Suprapubic skin (tissue), 4 donors: ENCODE measurements around the gene NEAT1.

Experiments used
- EP300 ChIP-seq: sonication (generic); formaldehyde crosslinking; IDR thresholded peaks from one replicate; pipeline ENCODE4 v1.6.1; 2017; ENCODE audit warnings: antibody characterized with exemption
- POLR2AphosphoS5 ChIP-seq, 3 donors: sonication (generic); formaldehyde crosslinking; IDR thresholded peaks; one replicate each; pipeline ENCODE4 v1.6.1; 2017; ENCODE audit warnings: antibody characterized with exemption in 3 of 3
- TF ChIP-seq, protein P1 (sequence below), 2 donors: fragments of 200-600 bp in 1 of 2; fragments of 450-650 bp in 1 of 2; sonication (generic) in 1 of 2; IDR thresholded peaks; one replicate each; pipeline ENCODE4 v1.5.1; 2016 to 2019; ENCODE audit warnings: antibody characterized with exemption in 2 of 2, mild to moderate bottlenecking in 1 of 2, moderate library complexity in 1 of 2

DNA sequence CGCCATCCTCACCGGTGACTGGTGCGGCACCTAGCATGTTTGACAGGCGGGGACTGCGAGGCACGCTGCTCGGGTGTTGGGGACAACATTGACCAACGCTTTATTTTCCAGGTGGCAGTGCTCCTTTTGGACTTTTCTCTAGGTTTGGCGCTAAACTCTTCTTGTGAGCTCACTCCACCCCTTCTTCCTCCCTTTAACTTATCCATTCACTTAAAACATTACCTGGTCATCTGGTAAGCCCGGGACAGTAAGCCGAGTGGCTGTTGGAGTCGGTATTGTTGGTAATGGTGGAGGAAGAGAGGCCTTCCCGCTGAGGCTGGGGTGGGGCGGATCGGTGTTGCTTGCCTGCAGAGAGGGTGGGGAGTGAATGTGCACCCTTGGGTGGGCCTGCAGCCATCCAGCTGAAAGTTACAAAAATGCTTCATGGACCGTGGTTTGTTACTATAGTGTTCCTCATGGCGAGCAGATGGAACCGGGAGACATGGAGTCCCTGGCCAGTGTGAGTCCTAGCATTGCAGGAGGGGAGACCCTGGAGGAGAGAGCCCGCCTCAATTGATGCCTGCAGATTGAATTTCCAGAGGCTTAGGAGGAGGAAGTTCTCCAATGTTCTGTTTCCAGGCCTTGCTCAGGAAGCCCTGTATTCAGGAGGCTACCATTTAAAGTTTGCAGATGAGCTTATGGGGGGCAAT, 1.1 kb downstream of the NEAT1 start:
- TF ChIP-seq, protein P1, sequence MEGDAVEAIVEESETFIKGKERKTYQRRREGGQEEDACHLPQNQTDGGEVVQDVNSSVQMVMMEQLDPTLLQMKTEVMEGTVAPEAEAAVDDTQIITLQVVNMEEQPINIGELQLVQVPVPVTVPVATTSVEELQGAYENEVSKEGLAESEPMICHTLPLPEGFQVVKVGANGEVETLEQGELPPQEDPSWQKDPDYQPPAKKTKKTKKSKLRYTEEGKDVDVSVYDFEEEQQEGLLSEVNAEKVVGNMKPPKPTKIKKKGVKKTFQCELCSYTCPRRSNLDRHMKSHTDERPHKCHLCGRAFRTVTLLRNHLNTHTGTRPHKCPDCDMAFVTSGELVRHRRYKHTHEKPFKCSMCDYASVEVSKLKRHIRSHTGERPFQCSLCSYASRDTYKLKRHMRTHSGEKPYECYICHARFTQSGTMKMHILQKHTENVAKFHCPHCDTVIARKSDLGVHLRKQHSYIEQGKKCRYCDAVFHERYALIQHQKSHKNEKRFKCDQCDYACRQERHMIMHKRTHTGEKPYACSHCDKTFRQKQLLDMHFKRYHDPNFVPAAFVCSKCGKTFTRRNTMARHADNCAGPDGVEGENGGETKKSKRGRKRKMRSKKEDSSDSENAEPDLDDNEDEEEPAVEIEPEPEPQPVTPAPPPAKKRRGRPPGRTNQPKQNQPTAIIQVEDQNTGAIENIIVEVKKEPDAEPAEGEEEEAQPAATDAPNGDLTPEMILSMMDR (IDR thresholded peaks at IDR 0.05) = no peak
- TF ChIP-seq POLR2AphosphoS5 (IDR thresholded peaks at IDR 0.05) (peak in 1 of 3 donors; percentile 65), EP300 (no peak)
